HepG2 (cell line): ENCODE measurements around the gene DLX4. TPM values are rescaled to one million over a fixed set of nuclear protein-coding genes. Genes with fewer than 3 reads are reported as not detected.

Experiments used
- ATAC-seq: fragments of 200-7000 bp; cut with Tn5 transposase; 3 replicates; pipeline ENCODE4 v1.9.1; 2020; ENCODE audit warnings: mild to moderate bottlenecking, moderate library complexity
- BruUV-seq: library from RNA; stranded (reverse); fragments of 400-500 nt; replicated peaks from 2 replicates; lab custom pipeline; 2021; lab: Mats Ljungman, UMichigan
- CTCF ChIA-PET: fragments of 300-600 bp; formaldehyde crosslinking; extraction: SDS; loops from one replicate; lab custom pipeline; 2021; ENCODE audit warnings: low total read pairs, inconsistent platforms, low intra/inter-chr PET ratio; lab: Yijun Ruan, JAX
- POLR2A ChIA-PET: fragments of 350-600 bp; sonication (Branson Sonifier 250); formaldehyde crosslinking; loops from one replicate; lab custom pipeline; 2020; ENCODE audit warnings: antibody characterized with exemption, inconsistent platforms; lab: Yijun Ruan, JAX
- DNase-seq: peaks from one replicate; pipeline ENCODE4 v3.0.0-alpha.2; 2015; ENCODE audit warnings: low spot score
- FAIRE-seq: peaks from 3 replicates; lab custom pipeline; 2011; peaks lifted over from hg19 to GRCh38; lab: Jason Lieb, UNC
- H2AFZ ChIP-seq: one replicate; pipeline ENCODE4 v1.6.1; 2011; ENCODE audit warnings: low read length, inconsistent platforms
- H3K27ac ChIP-seq: fragments of 300-600 bp; 3 replicates; pipeline ENCODE4 v1.8.0; 2011; ENCODE audit warnings: mixed run types, mild to moderate bottlenecking, mixed read lengths, low read length, inconsistent platforms; ENCODE audit not compliant: insufficient read depth; ENCODE audit errors: extremely low read length
- H3K27me3 ChIP-seq, 2 experiments: fragments of 200-600 bp in 1 of 2; 2 replicates in 1 of 2; 3 replicates in 1 of 2; pipeline versions ENCODE4 v1.6.0 to v1.8.0; 2011; ENCODE audit warnings: low read length in 2 of 2, mild to moderate bottlenecking in 2 of 2, moderate library complexity in 2 of 2, inconsistent platforms in 1 of 2; ENCODE audit not compliant: insufficient read depth in 2 of 2, control insufficient read depth in 1 of 2
- H3K36me3 ChIP-seq, 2 experiments: fragments of 200-600 bp in 1 of 2; replicated peaks in 1 of 2; 2 replicates in 1 of 2; 3 replicates in 1 of 2; pipeline versions ENCODE4 v1.5.1 to v1.8.0; 2011; ENCODE audit warnings: low read length in 2 of 2, inconsistent platforms in 1 of 2; ENCODE audit not compliant: insufficient read depth in 2 of 2, control insufficient read depth in 1 of 2
- H3K4me1 ChIP-seq: 2 replicates; pipeline ENCODE4 v1.5.1; 2012; ENCODE audit warnings: low read length, inconsistent platforms; ENCODE audit not compliant: insufficient read depth
- H3K4me2 ChIP-seq: 2 replicates; pipeline ENCODE4 v1.6.0; 2011; ENCODE audit warnings: low read depth, low read length, inconsistent platforms
- H3K4me3 ChIP-seq, 3 experiments: fragments of 200-600 bp in 1 of 3; sonication (generic), shearing (Covaris generic) in 1 of 3; replicated peaks in 1 of 3; 2 replicates each; pipeline ENCODE4 v1.5.1; 2011 to 2016; ENCODE audit warnings: low read length in 3 of 3, inconsistent platforms in 2 of 3, low read depth in 2 of 3, mild to moderate bottlenecking in 2 of 3, control low read depth in 1 of 3, mixed read lengths in 1 of 3; ENCODE audit not compliant: insufficient read depth in 1 of 3
- H3K79me2 ChIP-seq: one replicate; pipeline ENCODE4 v1.6.1; 2011; ENCODE audit warnings: low read length, inconsistent platforms; ENCODE audit not compliant: insufficient read depth
- H3K9ac ChIP-seq: 2 replicates; pipeline ENCODE4 v1.6.0; 2011; ENCODE audit warnings: mild to moderate bottlenecking, low read depth, low read length, inconsistent platforms; ENCODE audit not compliant: insufficient read depth
- H3K9me3 ChIP-seq: 2 replicates; pipeline ENCODE4 v1.5.1; 2012; ENCODE audit warnings: mild to moderate bottlenecking, low read length
- H4K20me1 ChIP-seq: 2 replicates; pipeline ENCODE4 v1.6.0; 2011; ENCODE audit warnings: inconsistent platforms, mild to moderate bottlenecking, low read length, moderate library complexity; ENCODE audit not compliant: insufficient read depth
- CCDC6 ChIP-seq: sonication (generic); formaldehyde crosslinking; IDR thresholded peaks from 2 replicates; pipeline ENCODE4 v1.8.1; 2022; ENCODE audit warnings: mild to moderate bottlenecking, missing genetic modification reagents, moderate library complexity
- GTF2F1 ChIP-seq: fragments of 150-350 bp; IDR thresholded peaks from 2 replicates; pipeline ENCODE4 v1.6.1; 2014; ENCODE audit warnings: low read length
- HIVEP1 ChIP-seq: sonication (generic); formaldehyde crosslinking; IDR thresholded peaks from 2 replicates; pipeline ENCODE4 v1.4.0; 2020; ENCODE audit warnings: mild to moderate bottlenecking, missing genetic modification reagents
- KDM1A ChIP-seq: IDR thresholded peaks from 2 replicates; pipeline ENCODE4 v1.6.1; 2016; ENCODE audit warnings: missing compliant biosample characterization
- PITX1 ChIP-seq: sonication (generic); formaldehyde crosslinking; IDR thresholded peaks from 2 replicates; pipeline ENCODE4 v1.5.1; 2020; ENCODE audit warnings: mild to moderate bottlenecking, missing genetic modification reagents
- POLR2AphosphoS5 ChIP-seq: IDR thresholded peaks from 2 replicates; pipeline ENCODE4 v1.6.1; 2012; ENCODE audit warnings: low read depth, low read length
- RAD51 ChIP-seq: fragments of 450-650 bp; IDR thresholded peaks from 2 replicates; pipeline ENCODE4 v1.6.1; 2016; ENCODE audit warnings: borderline replicate concordance
- SNAPC2 ChIP-seq: sonication (generic); formaldehyde crosslinking; IDR thresholded peaks from 2 replicates; pipeline ENCODE4 v1.8.1; 2022; ENCODE audit warnings: mild to moderate bottlenecking, missing genetic modification reagents
- ZBTB4 ChIP-seq: sonication (generic); formaldehyde crosslinking; IDR thresholded peaks from 2 replicates; pipeline ENCODE4 v1.4.0; 2020; ENCODE audit warnings: missing genetic modification reagents, mild to moderate bottlenecking, borderline replicate concordance
- ZC3H4 ChIP-seq: sonication (generic); formaldehyde crosslinking; IDR thresholded peaks from 2 replicates; pipeline ENCODE4 v1.4.0; 2020; ENCODE audit warnings: missing genetic modification reagents, borderline replicate concordance
- ZNF503 ChIP-seq: sonication (generic); formaldehyde crosslinking; IDR thresholded peaks from 2 replicates; pipeline ENCODE4 v1.4.0; 2020; ENCODE audit warnings: missing genetic modification reagents
- ZNF605 ChIP-seq: sonication (generic); formaldehyde crosslinking; IDR thresholded peaks from 2 replicates; pipeline ENCODE4 v1.8.0; 2022; ENCODE audit warnings: mild to moderate bottlenecking, missing genetic modification reagents
- ZSCAN30 ChIP-seq: sonication (generic); formaldehyde crosslinking; IDR thresholded peaks from 2 replicates; pipeline ENCODE4 v1.5.0; 2020; ENCODE audit warnings: mild to moderate bottlenecking, missing genetic modification reagents
- WGBS: methylation state at CpG from one replicate; pipeline ENCODE4 v1.1.6; 2017; ENCODE audit warnings: low lambda C conversion rate; 5-methylcytosine and 5-hydroxymethylcytosine counted together
- in situ Hi-C: cut with HindIII; loops from 2 replicates; pipeline ENCODE4 v1.10.0; 2017; ENCODE audit warnings: low pct_unique_long_range_greater_than_20kb; ENCODE audit not compliant: extremely low pct_ligation_motif_present
- intact Hi-C: fragments of 100-400 bp; cut with micrococcal nuclease; formaldehyde crosslinking; loops from one replicate; pipeline ENCODE4 v1.10.0; 2022; ENCODE audit not compliant: unreplicated experiment
- polyA plus RNA-seq, 8 experiments: library from polyadenylated mRNA; depleted of rRNA in 3 of 8; stranded (reverse) in 7 of 8; unstranded in 1 of 8; fragments of >200 nt; fragmentation: Illumina TruSeq in 4 of 8; extraction: Trizol in 4 of 8; gene quantifications; 2 replicates each; pipeline versions ENCODE4 v1.2.1 to v1.2.3, GENCODE V29; 2011 to 2016; ENCODE audit warnings: low read depth in 4 of 8, missing spikeins in 1 of 8, mixed read lengths in 1 of 8; ENCODE audit not compliant: insufficient read depth in 1 of 8
- total RNA-seq, 5 experiments: library from RNA; depleted of rRNA; stranded (reverse); fragments of >200 nt; fragmentation: Illumina TruSeq; extraction: Trizol; gene quantifications; 2 replicates each; pipeline ENCODE4 v1.2.3, GENCODE V29; 2016; ENCODE audit warnings: low read depth in 1 of 5
- TF ChIP-seq, protein P1 (sequence below): sonication (generic); formaldehyde crosslinking; IDR thresholded peaks from 2 replicates; pipeline ENCODE4 v1.4.0; 2020; ENCODE audit warnings: mild to moderate bottlenecking, missing genetic modification reagents, borderline replicate concordance

Gene DLX4
- total and polyA plus RNA-seq, 2 of the 13 experiments (the other 11 are each of a cell fraction or from before 2014, with no cell fraction given): 0.55 to 2.3 TPM

DNA sequence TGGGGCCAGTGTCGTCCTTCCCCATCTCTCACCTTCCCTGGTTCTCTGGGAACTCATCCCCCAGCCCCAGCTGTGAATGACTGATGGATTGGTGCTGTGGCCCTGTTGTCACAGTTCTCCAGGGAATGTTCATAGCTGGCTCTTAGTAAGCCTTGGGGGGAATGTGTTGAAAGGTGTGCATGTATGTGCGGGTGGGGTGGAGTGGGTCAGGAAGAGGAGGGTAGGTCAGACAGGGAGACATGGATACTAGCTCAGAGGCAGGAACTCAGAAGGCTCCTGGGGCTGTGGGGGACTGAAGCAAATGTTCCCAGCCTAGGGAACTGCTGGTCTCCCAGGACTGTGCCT lies 4.3 kb downstream of the DLX4 start:
- Histone ChIP-seq H3K27me3 (peaks cover 40 to 96% of the 10 kb centered on the region in 2 experiments), H3K4me1 (peaks cover 36% of the 10 kb centered on the region), H3K36me3 (no peaks in the 10 kb centered on the region), H4K20me1 (peaks cover 4% of the 10 kb centered on the region; the same call in 1 of the 2 replicates), H3K9me3 (no peaks in the 10 kb centered on the region), H3K79me2 (no peaks in the 10 kb centered on the region), H3K4me3 (no peak overlapping the region), H3K27ac (no peak overlapping the region), H3K9ac (no peak overlapping the region), H2AFZ (no peak overlapping the region), H3K4me2 (no peak overlapping the region)
- 20% methylated on average over 2 of the region's 2 CpGs for WGBS
- ChIA-PET POLR2A (no interaction called here), CTCF (no interaction called here)
- no peak for DNase-seq
- FAIRE-seq: no peak
- BruUV-seq: no TSS peak
- intact Hi-C loops: no loop called here
- ATAC-seq: no peak
- no peak for TF ChIP-seq ZNF503
- TF ChIP-seq GTF2F1: no peak
- no peak for TF ChIP-seq ZSCAN30
- TF ChIP-seq ZBTB4: no peak
- TF ChIP-seq, protein P1, sequence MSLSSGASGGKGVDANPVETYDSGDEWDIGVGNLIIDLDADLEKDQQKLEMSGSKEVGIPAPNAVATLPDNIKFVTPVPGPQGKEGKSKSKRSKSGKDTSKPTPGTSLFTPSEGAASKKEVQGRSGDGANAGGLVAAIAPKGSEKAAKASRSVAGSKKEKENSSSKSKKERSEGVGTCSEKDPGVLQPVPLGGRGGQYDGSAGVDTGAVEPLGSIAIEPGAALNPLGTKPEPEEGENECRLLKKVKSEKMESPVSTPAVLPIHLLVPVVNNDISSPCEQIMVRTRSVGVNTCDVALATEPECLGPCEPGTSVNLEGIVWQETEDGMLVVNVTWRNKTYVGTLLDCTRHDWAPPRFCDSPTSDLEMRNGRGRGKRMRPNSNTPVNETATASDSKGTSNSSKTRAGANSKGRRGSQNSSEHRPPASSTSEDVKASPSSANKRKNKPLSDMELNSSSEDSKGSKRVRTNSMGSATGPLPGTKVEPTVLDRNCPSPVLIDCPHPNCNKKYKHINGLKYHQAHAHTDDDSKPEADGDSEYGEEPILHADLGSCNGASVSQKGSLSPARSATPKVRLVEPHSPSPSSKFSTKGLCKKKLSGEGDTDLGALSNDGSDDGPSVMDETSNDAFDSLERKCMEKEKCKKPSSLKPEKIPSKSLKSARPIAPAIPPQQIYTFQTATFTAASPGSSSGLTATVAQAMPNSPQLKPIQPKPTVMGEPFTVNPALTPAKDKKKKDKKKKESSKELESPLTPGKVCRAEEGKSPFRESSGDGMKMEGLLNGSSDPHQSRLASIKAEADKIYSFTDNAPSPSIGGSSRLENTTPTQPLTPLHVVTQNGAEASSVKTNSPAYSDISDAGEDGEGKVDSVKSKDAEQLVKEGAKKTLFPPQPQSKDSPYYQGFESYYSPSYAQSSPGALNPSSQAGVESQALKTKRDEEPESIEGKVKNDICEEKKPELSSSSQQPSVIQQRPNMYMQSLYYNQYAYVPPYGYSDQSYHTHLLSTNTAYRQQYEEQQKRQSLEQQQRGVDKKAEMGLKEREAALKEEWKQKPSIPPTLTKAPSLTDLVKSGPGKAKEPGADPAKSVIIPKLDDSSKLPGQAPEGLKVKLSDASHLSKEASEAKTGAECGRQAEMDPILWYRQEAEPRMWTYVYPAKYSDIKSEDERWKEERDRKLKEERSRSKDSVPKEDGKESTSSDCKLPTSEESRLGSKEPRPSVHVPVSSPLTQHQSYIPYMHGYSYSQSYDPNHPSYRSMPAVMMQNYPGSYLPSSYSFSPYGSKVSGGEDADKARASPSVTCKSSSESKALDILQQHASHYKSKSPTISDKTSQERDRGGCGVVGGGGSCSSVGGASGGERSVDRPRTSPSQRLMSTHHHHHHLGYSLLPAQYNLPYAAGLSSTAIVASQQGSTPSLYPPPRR: no peak
- no peak for TF ChIP-seq HIVEP1 (CRISPR knock-in tag)
- TF ChIP-seq SNAPC2 (CRISPR knock-in tag): no peak
- TF ChIP-seq CCDC6 (CRISPR knock-in tag): no peak
- TF ChIP-seq ZNF605 (CRISPR knock-in tag): no peak
- TF ChIP-seq ZC3H4: no peak
- TF ChIP-seq KDM1A: no peak
- TF ChIP-seq POLR2AphosphoS5: no peak
- TF ChIP-seq PITX1: no peak
- no peak for TF ChIP-seq RAD51
- TF ChIP-seq, all 625 proteins: peak for 0
- in situ Hi-C loops: no loop called here
